Keratinocyte (primary cell): ENCODE results near the gene MSI2.

Experiments
- EZH2 ChIP-seq: IDR thresholded peaks from one replicate; pipeline ENCODE4 v1.6.1; 2012; ENCODE audit warnings: inconsistent platforms, mild to moderate bottlenecking, low read length, moderate library complexity
- TF ChIP-seq, protein P1 (sequence below), 3 experiments: IDR thresholded peaks in 1 of 3; conservative IDR thresholded peaks in 1 of 3; optimal IDR thresholded peaks in 1 of 3; 2 replicates in 2 of 3; 3 replicates in 1 of 3; pipeline versions ENCODE3 to v1.5.1; 2011; ENCODE audit warnings: low read length in 3 of 3, mild to moderate bottlenecking in 3 of 3, moderate library complexity in 2 of 3, control low read depth in 1 of 3, inconsistent platforms in 1 of 3; ENCODE audit not compliant: insufficient read depth in 2 of 3; ENCODE audit errors: extremely low read depth in 1 of 3

DNA sequence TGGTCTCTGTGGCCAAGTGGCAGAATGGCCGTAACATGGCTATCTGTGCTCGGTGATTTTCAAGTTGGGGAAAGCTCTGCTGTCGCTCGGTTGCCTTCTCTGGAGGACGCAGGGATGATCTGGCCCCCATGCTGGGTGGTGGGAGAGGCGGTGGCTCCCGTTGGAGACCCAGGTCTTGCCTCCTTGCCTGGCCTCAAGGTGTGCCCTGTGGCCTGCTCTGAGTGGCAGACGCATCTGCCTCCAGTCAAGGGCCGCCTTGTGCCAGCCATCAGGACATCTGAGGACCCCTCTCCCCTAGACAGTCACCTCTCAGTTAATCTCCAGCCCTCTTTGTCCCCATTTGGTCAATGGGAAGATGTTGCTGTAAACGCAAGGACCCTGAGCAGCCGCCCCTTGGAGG is 322.9 kb downstream of the MSI2 start:
- TF ChIP-seq, protein P1, sequence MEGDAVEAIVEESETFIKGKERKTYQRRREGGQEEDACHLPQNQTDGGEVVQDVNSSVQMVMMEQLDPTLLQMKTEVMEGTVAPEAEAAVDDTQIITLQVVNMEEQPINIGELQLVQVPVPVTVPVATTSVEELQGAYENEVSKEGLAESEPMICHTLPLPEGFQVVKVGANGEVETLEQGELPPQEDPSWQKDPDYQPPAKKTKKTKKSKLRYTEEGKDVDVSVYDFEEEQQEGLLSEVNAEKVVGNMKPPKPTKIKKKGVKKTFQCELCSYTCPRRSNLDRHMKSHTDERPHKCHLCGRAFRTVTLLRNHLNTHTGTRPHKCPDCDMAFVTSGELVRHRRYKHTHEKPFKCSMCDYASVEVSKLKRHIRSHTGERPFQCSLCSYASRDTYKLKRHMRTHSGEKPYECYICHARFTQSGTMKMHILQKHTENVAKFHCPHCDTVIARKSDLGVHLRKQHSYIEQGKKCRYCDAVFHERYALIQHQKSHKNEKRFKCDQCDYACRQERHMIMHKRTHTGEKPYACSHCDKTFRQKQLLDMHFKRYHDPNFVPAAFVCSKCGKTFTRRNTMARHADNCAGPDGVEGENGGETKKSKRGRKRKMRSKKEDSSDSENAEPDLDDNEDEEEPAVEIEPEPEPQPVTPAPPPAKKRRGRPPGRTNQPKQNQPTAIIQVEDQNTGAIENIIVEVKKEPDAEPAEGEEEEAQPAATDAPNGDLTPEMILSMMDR (optimal IDR thresholded peaks at IDR 0.05 in 1 of 3, IDR thresholded peaks at IDR 0.05 in 1 of 3, conservative IDR thresholded peaks at IDR 0.05 in 1 of 3; ENCODE audit: extremely low read depth in 1 of 3, insufficient read depth in 2 of 3, low read length in 3 of 3): no peak
- TF ChIP-seq EZH2: no peak
